ENCODE results near the gene ABCC6. TPM values are rescaled to one million over a fixed set of nuclear protein-coding genes. Genes with fewer than 3 reads are reported as not detected.

ABCC6 gene
- total RNA-seq, 1 experiment from 2014 or later: 1.1 TPM

DNA sequence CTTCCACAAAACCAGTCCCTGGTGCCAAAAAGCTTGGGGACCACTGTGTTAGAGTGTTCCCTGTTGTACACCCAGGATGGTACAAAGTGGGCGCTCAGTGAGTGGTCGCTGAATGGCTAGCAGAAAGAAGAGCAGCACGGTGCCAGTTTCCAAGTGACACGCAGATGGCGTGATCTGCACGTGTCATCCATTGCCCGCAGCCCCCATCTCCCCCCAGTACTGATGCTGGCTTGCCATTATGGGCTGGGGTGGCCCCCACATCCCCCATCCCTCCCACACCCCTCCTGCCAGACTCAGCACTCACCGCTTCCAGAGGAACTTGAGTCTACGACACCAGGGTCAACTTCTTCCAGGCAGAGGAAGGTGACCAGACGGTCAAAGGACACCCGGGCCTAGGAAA is 36.5 kb downstream of the ABCC6 start:
- H3K79me2 ChIP-seq (ENCODE audit: insufficient read depth, low read length): no peaks in the 10 kb centered on the region
- H2AFZ ChIP-seq (ENCODE audit: low read length): no peak overlapping the region
- TF ChIP-seq, protein P1, sequence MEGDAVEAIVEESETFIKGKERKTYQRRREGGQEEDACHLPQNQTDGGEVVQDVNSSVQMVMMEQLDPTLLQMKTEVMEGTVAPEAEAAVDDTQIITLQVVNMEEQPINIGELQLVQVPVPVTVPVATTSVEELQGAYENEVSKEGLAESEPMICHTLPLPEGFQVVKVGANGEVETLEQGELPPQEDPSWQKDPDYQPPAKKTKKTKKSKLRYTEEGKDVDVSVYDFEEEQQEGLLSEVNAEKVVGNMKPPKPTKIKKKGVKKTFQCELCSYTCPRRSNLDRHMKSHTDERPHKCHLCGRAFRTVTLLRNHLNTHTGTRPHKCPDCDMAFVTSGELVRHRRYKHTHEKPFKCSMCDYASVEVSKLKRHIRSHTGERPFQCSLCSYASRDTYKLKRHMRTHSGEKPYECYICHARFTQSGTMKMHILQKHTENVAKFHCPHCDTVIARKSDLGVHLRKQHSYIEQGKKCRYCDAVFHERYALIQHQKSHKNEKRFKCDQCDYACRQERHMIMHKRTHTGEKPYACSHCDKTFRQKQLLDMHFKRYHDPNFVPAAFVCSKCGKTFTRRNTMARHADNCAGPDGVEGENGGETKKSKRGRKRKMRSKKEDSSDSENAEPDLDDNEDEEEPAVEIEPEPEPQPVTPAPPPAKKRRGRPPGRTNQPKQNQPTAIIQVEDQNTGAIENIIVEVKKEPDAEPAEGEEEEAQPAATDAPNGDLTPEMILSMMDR (conservative IDR thresholded peaks at IDR 0.05): no peak
- H2BK15ac ChIP-seq (ENCODE audit: low read depth, low read length): no peak overlapping the region
- H2AK5ac ChIP-seq (ENCODE audit: insufficient read length, low read length): no peak overlapping the region
- H2BK120ac ChIP-seq (ENCODE audit: low read depth, low read length, poor library complexity, severe bottlenecking): no peak overlapping the region
- H3K36me3 Mint-ChIP-seq (ENCODE audit: insufficient read depth in 1 of 3, low read depth in 3 of 3): no peaks in the 10 kb centered on the region; a peak in 1 of 7 replicates
- no peaks in the 10 kb centered on the region for H3K27me3 ChIP-seq (ENCODE audit: insufficient read depth, low read length)
- no peak for DNase-seq
- H3T11ph ChIP-seq (ENCODE audit: low read length): no peak overlapping the region
- H2BK12ac ChIP-seq (ENCODE audit: insufficient read length, low read depth, low read length): no peak overlapping the region
- no peak overlapping the region for H3K4ac ChIP-seq (ENCODE audit: low read depth, low read length)
- no peak overlapping the region for H3K56ac ChIP-seq (ENCODE audit: insufficient read length, low read depth, low read length)
- no peak overlapping the region for H3K27ac ChIP-seq (ENCODE audit: insufficient read length, low read depth, low read length)
- H4K20me1 ChIP-seq (ENCODE audit: control insufficient read depth, insufficient read depth, insufficient read length): no peaks in the 10 kb centered on the region
- no peak overlapping the region for H3K4me2 ChIP-seq (ENCODE audit: insufficient read depth, insufficient read length, low read length)
- no peaks in the 10 kb centered on the region for H3K9me3 ChIP-seq (ENCODE audit: control insufficient read depth, low read depth, low read length)
- no peak overlapping the region for H3K4me3 Mint-ChIP-seq
- H3K18ac ChIP-seq (ENCODE audit: insufficient read length, low read depth, low read length): no peak overlapping the region
- no peak overlapping the region for H2BK5ac ChIP-seq (ENCODE audit: insufficient read length, low read length)
- H3K79me1 ChIP-seq (ENCODE audit: insufficient read depth, low read depth, low read length, poor library complexity, severe bottlenecking): no peaks in the 10 kb centered on the region
- H3K9me3 Mint-ChIP-seq: no peaks in the 10 kb centered on the region
- H3K27ac Mint-ChIP-seq: no peak overlapping the region
- H3K23ac ChIP-seq (ENCODE audit: insufficient read length, low read depth, low read length): no peak overlapping the region
- no peak overlapping the region for H3K9ac ChIP-seq (ENCODE audit: extremely low read depth, insufficient read length, low read length)
- H4K5ac ChIP-seq (ENCODE audit: insufficient read length, low read depth, low read length): no peak overlapping the region
- no peaks in the 10 kb centered on the region for H3K4me1 ChIP-seq (ENCODE audit: insufficient read depth, low read length)
- H4K8ac ChIP-seq (replicated peaks; ENCODE audit: insufficient read length, low read depth, low read length): no peak overlapping the region
- no peaks in the 10 kb centered on the region for H3K27me3 Mint-ChIP-seq (ENCODE audit: low read depth)
- H3K14ac ChIP-seq (ENCODE audit: insufficient read depth, low read length): no peak overlapping the region
- no peak overlapping the region for H4K91ac ChIP-seq (ENCODE audit: insufficient read length, low read depth, low read length)
- WGBS (ENCODE audit: extremely low coverage, insufficient read length, low lambda C conversion rate): no CpG with 5 or more reads among the region's 11 CpGs
- H3K4me1 Mint-ChIP-seq: peaks cover 6 to 8% of the 10 kb centered on the region in 2 experiments
- no peak overlapping the region for H2BK20ac ChIP-seq (ENCODE audit: low read depth, low read length, poor library complexity, severe bottlenecking)
- H3K23me2 ChIP-seq (ENCODE audit: insufficient read length, low read depth, low read length, poor library complexity, severe bottlenecking): no peaks in the 10 kb centered on the region
